GM12873 (cell line): Measurements from ENCODE around the gene SOHLH1.

Experiments
- TF ChIP-seq, protein P1 (sequence below): IDR thresholded peaks from 2 replicates; pipeline ENCODE4 v1.5.1; 2012; ENCODE audit warnings: low read depth, mild to moderate bottlenecking, moderate library complexity, low read length, control low read depth; ENCODE audit not compliant: insufficient read depth; ENCODE audit errors: missing control alignments

Gene SOHLH1

DNA sequence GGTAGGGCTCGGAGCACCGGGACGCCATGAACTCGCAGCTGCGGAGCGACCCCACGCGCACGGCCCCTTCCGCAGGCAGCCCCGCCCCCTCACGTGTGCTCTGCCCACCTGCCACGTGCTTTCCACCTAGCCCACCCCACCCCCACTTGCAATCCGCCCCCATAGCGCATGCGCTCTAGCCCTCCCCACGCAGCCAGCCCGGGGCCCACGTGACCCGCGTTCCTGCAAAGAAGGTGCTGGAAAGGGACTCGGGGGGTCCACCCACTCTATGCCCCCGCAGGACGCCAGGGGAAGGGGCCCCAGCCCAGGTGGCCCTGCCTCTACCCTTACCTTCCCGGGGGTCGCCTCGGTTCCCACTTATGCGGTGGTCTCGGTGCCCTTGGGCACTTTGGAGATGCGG, at the start of gene SOHLH1:
Gene SOHLH1, minus strand, starts transcription at position 42 of the 400 bp plus-strand sequence. Its CDS starts 14 bp downstream, at position 28.
- TF ChIP-seq, protein P1, sequence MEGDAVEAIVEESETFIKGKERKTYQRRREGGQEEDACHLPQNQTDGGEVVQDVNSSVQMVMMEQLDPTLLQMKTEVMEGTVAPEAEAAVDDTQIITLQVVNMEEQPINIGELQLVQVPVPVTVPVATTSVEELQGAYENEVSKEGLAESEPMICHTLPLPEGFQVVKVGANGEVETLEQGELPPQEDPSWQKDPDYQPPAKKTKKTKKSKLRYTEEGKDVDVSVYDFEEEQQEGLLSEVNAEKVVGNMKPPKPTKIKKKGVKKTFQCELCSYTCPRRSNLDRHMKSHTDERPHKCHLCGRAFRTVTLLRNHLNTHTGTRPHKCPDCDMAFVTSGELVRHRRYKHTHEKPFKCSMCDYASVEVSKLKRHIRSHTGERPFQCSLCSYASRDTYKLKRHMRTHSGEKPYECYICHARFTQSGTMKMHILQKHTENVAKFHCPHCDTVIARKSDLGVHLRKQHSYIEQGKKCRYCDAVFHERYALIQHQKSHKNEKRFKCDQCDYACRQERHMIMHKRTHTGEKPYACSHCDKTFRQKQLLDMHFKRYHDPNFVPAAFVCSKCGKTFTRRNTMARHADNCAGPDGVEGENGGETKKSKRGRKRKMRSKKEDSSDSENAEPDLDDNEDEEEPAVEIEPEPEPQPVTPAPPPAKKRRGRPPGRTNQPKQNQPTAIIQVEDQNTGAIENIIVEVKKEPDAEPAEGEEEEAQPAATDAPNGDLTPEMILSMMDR, result no peak

GRCh38 chr9:135748676-135749075, 49.4 kb upstream of the SOHLH1 start:
- TF ChIP-seq, protein P1, result no peak

GRCh38 chr9:135747311-135747710, 48.0 kb upstream of the SOHLH1 start:
- TF ChIP-seq, protein P1, result no peak

DNA sequence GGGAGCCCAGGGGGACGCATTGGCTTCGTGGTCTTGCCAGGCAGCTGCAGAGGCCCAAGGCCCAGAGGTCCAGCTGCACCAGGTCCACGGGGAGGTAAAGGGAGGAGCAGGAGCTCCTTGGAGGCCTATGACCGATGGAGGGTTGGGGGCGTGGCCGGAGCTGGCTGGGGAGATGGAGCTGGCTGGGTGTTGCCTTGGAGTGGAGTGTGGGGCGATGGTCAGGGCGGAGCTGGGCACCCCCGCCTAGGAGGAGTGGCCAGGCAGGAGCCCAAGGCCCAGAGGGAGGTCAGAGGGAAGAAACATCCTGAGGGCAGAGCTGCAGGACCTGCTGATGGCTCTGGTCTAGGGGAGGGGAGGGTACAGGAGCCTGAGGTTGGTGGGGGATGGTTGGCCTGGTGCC, 47.3 kb upstream of the SOHLH1 start:
- TF ChIP-seq, protein P1, result no peak

- TF ChIP-seq, protein P1, result no peak
Measured at GRCh38 chr9:135745686-135746324, 46.5 kb upstream of the SOHLH1 start.

- TF ChIP-seq, protein P1, result no peak
Measured at GRCh38 chr9:135745189-135745588, 45.9 kb upstream of the SOHLH1 start.

- TF ChIP-seq, protein P1, result no peak
Measured at GRCh38 chr9:135744333-135745070, 45.2 kb upstream of the SOHLH1 start.
